Stimulated activated CD4-positive, alpha-beta T cell treated with anti-CD3 and anti-CD28 coated beads, Interleukin-12 subunit alpha, Interleukin-12 subunit beta, amount 100 ng/mL, for 48 hours (primary cell): ENCODE results near the gene ARIH2.
"Not testable (repeated sequence)": the region's sequence is repeated elsewhere in the genome, so short reads cannot be mapped to it uniquely, and the experiment has no call there.

ENCODE experiments used
- DNase-seq, 3 donors: peaks; one replicate each; pipeline ENCODE4 v3.0.0-alpha.2; 2020; ENCODE audit warnings: low read depth in 2 of 3, low spot score in 1 of 3

ARIH2 gene

DNA sequence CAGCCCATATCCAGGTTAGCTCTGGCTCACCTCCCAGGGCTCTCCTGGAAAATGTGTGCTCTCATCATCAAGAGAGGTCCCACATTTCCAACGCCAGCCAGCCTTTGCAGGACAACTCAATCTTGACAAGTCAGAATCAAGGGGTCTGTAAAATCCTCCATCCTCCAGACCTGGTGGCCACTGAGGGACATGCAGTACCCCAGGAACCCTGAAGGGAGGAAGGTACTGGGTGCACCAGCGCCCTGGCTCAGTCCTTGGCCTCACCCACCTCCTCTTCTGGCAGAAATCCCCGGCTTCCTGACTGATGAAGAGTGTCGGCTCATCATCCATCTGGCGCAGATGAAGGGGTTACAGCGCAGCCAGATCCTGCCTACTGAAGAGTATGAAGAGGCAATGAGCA, 82.5 kb downstream of the ARIH2 start:
- DNase-seq: no peak

GRCh38 chr3:49004352-49005302, 86.0 kb downstream of the ARIH2 start:
- DNase-seq: no peak

- DNase-seq: no peak
Measured at GRCh38 chr3:49005303-49005680, 86.7 kb downstream of the ARIH2 start.

GRCh38 chr3:49005998-49006397, 87.4 kb downstream of the ARIH2 start:
- DNase-seq: no peak

GRCh38 chr3:49006408-49007067, 87.9 kb downstream of the ARIH2 start:
- DNase-seq: no peak

DNA sequence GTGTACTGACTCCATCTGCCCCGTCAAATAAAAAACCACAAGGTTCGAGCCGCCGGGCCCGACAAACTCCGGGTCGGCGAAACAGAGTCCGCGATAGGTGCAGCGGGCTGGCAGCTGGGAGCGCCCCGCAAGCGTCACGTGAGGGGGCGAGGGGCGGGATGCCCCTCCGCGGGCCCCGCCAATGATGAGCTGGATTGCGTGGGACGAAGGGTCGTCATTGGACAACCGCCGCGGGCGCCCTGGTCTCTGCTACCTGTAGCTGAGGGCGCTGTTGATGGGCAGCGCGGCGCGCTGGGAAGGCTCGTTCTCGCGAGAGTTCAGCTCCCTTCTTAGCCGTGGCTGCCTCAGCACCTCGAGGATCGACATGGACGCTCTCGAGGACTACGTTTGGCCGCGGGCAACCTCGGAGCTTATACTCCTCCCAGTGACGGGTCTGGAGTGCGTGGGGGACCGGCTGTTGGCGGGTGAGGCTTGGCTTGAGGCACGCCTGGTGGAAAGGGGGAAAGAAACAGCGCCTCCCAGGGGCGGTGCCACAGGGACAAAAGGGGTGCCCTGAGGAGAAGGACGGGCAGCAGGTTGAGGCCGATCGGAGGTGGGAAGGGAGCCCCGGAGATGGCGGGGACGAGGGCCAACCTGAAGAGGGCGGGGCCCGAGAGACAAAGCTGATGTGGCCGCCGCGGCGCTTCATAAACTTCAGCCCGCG, 88.6 kb downstream of the ARIH2 start, which contains the start of gene WDR6:
Gene WDR6 (plus strand): TSS at position 324 of the 703 bp plus-strand sequence. CDS start 41 bp downstream, at position 365.
- DNase-seq: peak; percentile 96 to 98 (median 97)

- peak; percentile 77 to 84 (median 80) for DNase-seq
Measured at GRCh38 chr3:49007771-49008528, 89.3 kb downstream of the ARIH2 start.

- not testable (repeated sequence) for DNase-seq
Measured at GRCh38 chr3:49008627-49009026, 90.0 kb downstream of the ARIH2 start.

DNA sequence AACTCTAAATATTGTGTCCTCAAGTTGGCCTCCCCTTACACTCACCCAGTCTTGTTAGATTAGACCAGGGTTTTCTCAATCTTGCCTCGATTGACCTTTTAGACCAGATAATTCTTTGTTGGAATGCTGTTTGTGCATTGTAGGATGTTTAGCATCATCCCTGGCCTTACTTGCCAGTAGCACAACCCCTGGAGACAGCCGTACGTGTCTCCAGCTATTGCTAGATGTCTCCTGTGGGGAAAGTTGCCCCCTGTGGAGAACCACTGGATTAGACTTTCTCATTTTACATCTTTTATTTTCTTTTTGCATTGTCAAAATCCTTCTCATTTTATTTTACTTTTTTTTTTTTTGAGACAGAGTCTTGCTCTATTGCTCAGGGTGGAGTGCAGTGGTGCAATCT, 90.8 kb downstream of the ARIH2 start:
- no peak for DNase-seq

DNA sequence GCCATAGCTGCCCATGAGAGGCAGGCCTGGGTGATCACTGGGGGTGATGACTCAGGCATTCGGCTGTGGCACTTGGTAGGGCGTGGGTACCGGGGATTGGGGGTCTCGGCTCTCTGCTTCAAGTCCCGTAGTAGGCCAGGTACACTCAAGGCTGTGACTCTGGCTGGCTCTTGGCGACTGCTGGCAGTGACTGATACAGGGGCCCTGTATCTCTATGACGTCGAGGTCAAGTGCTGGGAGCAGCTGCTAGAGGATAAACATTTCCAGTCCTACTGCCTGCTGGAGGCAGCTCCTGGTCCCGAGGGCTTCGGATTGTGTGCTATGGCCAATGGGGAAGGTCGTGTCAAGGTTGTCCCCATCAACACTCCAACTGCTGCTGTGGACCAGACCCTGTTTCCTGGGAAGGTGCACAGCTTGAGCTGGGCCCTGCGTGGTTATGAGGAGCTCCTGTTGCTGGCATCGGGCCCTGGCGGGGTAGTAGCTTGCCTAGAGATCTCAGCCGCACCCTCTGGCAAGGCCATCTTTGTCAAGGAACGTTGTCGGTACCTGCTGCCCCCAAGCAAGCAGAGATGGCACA, 93.9 kb downstream of the ARIH2 start:
- DNase-seq: no peak

GRCh38 chr3:49013113-49013737, 94.6 kb downstream of the ARIH2 start:
- no peak for DNase-seq

DNA sequence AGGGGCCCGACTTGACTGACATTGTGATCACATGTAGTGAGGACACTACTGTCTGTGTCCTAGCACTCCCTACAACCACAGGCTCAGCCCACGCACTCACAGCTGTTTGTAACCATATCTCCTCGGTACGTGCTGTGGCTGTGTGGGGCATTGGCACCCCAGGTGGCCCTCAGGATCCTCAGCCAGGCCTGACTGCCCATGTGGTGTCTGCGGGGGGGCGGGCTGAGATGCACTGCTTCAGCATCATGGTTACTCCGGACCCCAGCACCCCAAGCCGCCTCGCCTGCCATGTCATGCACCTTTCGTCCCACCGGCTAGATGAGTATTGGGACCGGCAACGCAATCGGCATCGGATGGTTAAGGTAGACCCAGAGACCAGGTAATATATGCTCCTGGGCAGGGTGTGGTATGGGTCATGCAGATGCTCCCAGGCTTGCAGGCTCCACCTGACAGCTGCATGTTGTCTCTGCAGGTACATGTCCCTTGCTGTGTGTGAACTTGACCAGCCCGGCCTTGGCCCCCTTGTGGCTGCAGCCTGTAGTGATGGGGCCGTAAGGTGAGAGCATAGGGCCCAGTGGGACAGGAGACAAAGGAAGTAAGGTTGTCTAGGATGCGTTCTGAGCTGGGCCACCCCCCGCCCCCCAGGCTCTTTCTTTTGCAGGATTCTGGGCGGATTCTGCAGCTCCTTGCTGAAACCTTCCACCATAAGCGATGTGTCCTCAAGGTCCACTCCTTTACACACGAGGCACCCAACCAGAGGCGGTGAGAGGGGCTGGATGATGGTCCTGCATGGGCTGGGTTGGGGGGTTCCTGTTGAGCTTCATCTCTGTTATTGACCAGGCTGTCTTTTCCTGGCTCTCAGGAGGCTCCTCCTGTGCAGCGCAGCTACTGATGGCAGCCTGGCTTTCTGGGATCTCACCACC, 95.4 kb downstream of the ARIH2 start:
- no peak for DNase-seq

DNA sequence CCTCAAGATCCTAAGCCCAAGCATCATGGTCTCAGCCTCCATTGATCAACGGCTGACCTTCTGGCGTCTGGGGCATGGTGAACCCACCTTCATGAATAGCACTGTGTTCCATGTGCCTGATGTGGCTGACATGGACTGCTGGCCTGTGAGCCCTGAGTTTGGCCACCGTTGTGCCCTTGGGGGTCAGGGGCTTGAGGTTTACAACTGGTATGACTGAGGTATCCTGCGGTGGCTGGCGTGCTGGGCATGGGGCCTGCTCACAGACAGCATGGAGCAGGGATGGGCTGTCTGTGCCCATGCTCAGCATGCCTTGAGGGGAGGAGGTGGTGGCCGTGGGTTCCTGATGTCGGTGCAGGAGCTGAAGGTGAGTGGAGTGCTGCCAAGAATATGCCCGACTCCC, 96.4 kb downstream of the ARIH2 start:
- no peak for DNase-seq

DNA sequence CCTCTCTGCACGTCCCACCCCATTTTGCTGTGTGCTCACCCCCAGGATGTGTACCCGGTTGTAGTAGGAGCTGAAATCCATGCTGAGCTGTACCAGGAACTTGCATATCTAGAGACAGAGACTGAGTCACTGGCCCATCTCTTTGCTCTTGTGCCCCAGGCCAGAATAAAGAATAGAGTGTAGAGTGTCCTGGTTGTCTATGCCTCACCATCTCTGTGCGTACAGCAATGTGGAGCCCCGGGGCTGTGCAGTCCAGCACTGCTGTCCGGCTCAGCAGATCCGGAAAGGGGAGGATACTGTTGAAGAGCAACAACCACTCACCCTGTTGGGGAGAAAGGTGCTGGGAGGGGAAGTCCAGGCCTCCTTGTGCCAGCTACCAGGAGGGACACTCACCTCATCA, 97.1 kb downstream of the ARIH2 start:
- no peak for DNase-seq

- no peak for DNase-seq
Measured at GRCh38 chr3:49016414-49017228, 98.0 kb downstream of the ARIH2 start.

DNA sequence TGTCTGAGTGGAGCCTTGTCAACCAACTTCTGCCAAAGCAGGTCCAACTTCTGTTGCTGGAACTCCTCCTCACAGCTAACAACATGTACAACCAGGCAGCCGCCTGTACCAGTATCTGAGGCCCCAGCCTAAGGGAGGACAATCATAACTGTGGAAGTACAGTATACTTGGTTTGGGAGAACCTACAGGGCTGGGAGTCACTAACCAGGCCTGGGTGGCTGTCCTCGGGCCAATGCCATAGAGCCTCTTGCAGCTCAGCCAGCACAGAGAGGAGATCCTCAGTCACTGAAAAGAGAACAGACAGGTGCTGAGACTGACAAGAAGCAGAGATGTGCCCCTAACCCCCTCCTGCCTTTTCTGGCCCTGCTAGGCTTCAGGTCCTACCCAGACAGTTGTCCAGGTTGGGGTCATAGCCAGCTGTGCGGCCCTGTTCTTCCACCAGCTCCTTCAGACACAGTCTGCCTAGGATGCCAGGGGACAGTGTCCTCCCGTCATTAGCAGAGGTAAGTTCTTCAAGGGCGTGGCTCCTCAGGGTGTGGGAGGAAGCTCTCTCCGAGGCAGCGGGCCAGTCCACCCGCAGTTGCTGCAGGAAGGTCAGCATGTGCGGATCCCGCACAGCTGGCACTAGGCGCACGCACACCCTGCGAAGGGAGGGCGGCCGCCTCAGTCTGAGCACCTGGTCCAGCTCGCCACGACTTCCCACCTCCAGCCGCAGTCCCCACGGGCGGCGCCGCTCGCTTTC, 98.8 kb downstream of the ARIH2 start:
- DNase-seq: no peak

GRCh38 chr3:49017971-49018706, 99.5 kb downstream of the ARIH2 start, which contains the start of gene DALRD3:
TSS of gene DALRD3 (minus strand) at chr3:49018580. CDS start at chr3:49018564, 16 bp downstream.
- peak in 1 of 3 donors; percentile 43 for DNase-seq
